ENCODE measurements around the gene DSCAML1. TPM values are rescaled to one million over a fixed set of nuclear protein-coding genes. Genes with fewer than 3 reads are reported as not detected.

Gene DSCAML1
- total RNA-seq, 1 experiment from 2014 or later: not detected

GRCh38 chr11:117832511-117832910 lies 35.5 kb upstream of the DSCAML1 start:
- DNase-seq (ENCODE audit: low read depth): no peak

- no peak for DNase-seq (ENCODE audit: low read depth)
These were observed 34.8 kb upstream of the DSCAML1 start for GRCh38 chr11:117831661-117832415.

- DNase-seq (ENCODE audit: low read depth): no peak
These were observed 33.8 kb upstream of the DSCAML1 start for GRCh38 chr11:117830674-117831351.

- DNase-seq (ENCODE audit: low read depth): no peak
These were observed 33.1 kb upstream of the DSCAML1 start for GRCh38 chr11:117830072-117830471.

- DNase-seq (ENCODE audit: low read depth): no peak
These were observed 32.3 kb upstream of the DSCAML1 start for GRCh38 chr11:117829369-117829725.

- DNase-seq (ENCODE audit: low read depth): peak; percentile 57
These were observed 31.8 kb upstream of the DSCAML1 start for GRCh38 chr11:117828611-117829368.

GRCh38 chr11:117827521-117828511 lies 30.8 kb upstream of the DSCAML1 start:
- DNase-seq (ENCODE audit: low read depth): no peak

- DNase-seq (ENCODE audit: low read depth): no peak
These were observed 29.8 kb upstream of the DSCAML1 start for GRCh38 chr11:117826832-117827231.

- DNase-seq (ENCODE audit: low read depth): no peak
These were observed 29.2 kb upstream of the DSCAML1 start for GRCh38 chr11:117826190-117826570.

- DNase-seq (ENCODE audit: low read depth): no peak
These were observed 28.6 kb upstream of the DSCAML1 start for GRCh38 chr11:117825538-117826189.

- DNase-seq (ENCODE audit: low read depth): no peak
These were observed 27.8 kb upstream of the DSCAML1 start, which contains the start of gene FXYD2 for GRCh38 chr11:117824571-117825537. TSS of gene FXYD2 (minus strand) at chr11:117824744. CDS start at chr11:117824678, 66 bp downstream.

- no peak for DNase-seq (ENCODE audit: low read depth)
These were observed 27.0 kb upstream of the DSCAML1 start for GRCh38 chr11:117823946-117824420.

- no peak for DNase-seq (ENCODE audit: low read depth)
These were observed 26.4 kb upstream of the DSCAML1 start for GRCh38 chr11:117823294-117823945.

- no peak for DNase-seq (ENCODE audit: low read depth)
These were observed 25.3 kb upstream of the DSCAML1 start for GRCh38 chr11:117822074-117823033.

GRCh38 chr11:117821431-117821830 lies 24.4 kb upstream of the DSCAML1 start:
- DNase-seq (ENCODE audit: low read depth): no peak

- no peak for DNase-seq (ENCODE audit: low read depth)
These were observed 23.5 kb upstream of the DSCAML1 start for GRCh38 chr11:117820516-117820915.

- DNase-seq (ENCODE audit: low read depth): no peak
These were observed 23.1 kb upstream of the DSCAML1 start for GRCh38 chr11:117820071-117820470.

All from M059J (cell line).